ENCODE measurements around the gene CPED1.

DNA sequence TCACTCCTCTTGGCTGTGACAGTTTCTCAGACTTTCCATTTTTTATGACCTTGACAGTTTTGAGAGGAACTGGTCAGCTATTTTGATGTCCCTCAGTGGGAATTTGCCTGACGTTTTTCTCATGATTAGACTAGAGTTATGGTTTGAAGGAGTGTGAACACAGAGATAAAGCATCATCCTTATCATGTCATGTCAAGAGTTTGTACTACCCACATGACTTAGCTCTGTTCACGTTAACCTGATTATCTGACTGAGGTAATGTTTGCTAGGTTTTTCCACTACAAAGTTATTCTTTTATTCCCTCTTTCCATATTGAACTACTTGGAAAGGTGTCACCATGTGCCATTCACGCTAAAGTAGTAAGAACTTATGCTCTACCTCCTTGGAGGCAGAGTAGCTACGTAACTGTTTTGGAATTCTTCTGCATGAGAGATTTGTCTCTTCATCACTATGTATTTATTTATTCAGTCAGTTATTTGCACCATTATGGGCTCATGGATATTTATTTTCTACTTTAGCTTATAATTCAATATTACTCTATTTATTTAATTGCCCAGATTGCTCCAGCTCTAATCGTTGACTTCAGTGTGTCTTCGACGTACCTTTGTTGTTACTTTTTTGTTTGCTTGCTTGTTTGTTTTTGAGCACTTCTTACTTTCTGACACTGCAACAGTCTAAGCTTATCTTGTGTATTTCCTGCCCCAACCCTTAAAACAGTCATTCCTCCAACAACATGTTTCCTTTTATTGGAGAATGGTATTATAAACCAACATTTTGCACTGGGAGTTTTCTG is 50.4 kb downstream of the CPED1 start:
- TF ChIP-seq, protein P1, sequence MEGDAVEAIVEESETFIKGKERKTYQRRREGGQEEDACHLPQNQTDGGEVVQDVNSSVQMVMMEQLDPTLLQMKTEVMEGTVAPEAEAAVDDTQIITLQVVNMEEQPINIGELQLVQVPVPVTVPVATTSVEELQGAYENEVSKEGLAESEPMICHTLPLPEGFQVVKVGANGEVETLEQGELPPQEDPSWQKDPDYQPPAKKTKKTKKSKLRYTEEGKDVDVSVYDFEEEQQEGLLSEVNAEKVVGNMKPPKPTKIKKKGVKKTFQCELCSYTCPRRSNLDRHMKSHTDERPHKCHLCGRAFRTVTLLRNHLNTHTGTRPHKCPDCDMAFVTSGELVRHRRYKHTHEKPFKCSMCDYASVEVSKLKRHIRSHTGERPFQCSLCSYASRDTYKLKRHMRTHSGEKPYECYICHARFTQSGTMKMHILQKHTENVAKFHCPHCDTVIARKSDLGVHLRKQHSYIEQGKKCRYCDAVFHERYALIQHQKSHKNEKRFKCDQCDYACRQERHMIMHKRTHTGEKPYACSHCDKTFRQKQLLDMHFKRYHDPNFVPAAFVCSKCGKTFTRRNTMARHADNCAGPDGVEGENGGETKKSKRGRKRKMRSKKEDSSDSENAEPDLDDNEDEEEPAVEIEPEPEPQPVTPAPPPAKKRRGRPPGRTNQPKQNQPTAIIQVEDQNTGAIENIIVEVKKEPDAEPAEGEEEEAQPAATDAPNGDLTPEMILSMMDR (IDR thresholded peaks at IDR 0.05) = no peak
- TF ChIP-seq EP300 (IDR thresholded peaks at IDR 0.05) = no peak

All from upper lobe of left lung (tissue), 4 donors.